Karpas-422 (cell line): ENCODE data around the gene SLCO3A1. TPM values are rescaled to one million over a fixed set of nuclear protein-coding genes. Genes with fewer than 3 reads are reported as not detected.

ENCODE experiments used
- DNase-seq: peaks from one replicate; pipeline ENCODE4 v3.0.0-alpha.2; 2015
- H2AFZ ChIP-seq: fragments of 200-600 bp; sonication (generic); 2 replicates; pipeline ENCODE4 v1.6.1; 2014; ENCODE audit warnings: antibody characterized with exemption, low read length, mixed read lengths
- H3K27ac ChIP-seq: fragments of 200-600 bp; sonication (generic); 2 replicates; pipeline ENCODE4 v1.5.1; 2014; ENCODE audit warnings: mild to moderate bottlenecking, low read length, moderate library complexity
- H3K27me3 ChIP-seq: fragments of 200-600 bp; sonication (generic); 2 replicates; pipeline ENCODE4 v1.6.1; 2014; ENCODE audit warnings: low read length, mixed read lengths
- H3K36me3 ChIP-seq: fragments of 200-600 bp; sonication (generic); 2 replicates; pipeline ENCODE4 v1.6.1; 2014; ENCODE audit warnings: low read length, mixed read lengths; ENCODE audit not compliant: insufficient read depth
- H3K4me1 ChIP-seq: fragments of 200-600 bp; sonication (generic); 2 replicates; pipeline ENCODE4 v1.6.1; 2014; ENCODE audit warnings: mild to moderate bottlenecking, low read length, mixed read lengths
- H3K4me2 ChIP-seq: fragments of 200-600 bp; sonication (generic); 2 replicates; pipeline ENCODE4 v1.6.1; 2014; ENCODE audit warnings: low read length, low read depth, mild to moderate bottlenecking; ENCODE audit not compliant: poor library complexity, severe bottlenecking
- H3K4me3 ChIP-seq: fragments of 200-600 bp; sonication (generic); 2 replicates; pipeline ENCODE4 v1.5.1; 2014; ENCODE audit warnings: mild to moderate bottlenecking, antibody characterized with exemption, low read length, mixed read lengths
- H3K79me2 ChIP-seq: fragments of 200-600 bp; sonication (generic); 2 replicates; pipeline ENCODE4 v1.6.1; 2014; ENCODE audit warnings: mild to moderate bottlenecking, low read length, mixed read lengths
- H3K9ac ChIP-seq: fragments of 200-600 bp; sonication (generic); 2 replicates; pipeline ENCODE4 v1.6.0; 2014; ENCODE audit warnings: low read length
- H3K9me2 ChIP-seq: fragments of 200-600 bp; sonication (generic), shearing (Covaris generic); replicated peaks from 2 replicates; pipeline ENCODE4 v1.6.0; 2014; ENCODE audit warnings: mild to moderate bottlenecking, low read length, moderate library complexity; ENCODE audit not compliant: insufficient read depth
- H3K9me3 ChIP-seq: fragments of 300-700, 200-600 bp; sonication (generic); 2 replicates; pipeline ENCODE4 v1.6.1; 2014; ENCODE audit warnings: low read length, mixed read lengths
- H4K20me1 ChIP-seq: fragments of 200-600 bp; sonication (generic); 2 replicates; pipeline ENCODE4 v1.6.1; 2014; ENCODE audit warnings: mild to moderate bottlenecking, antibody characterized with exemption, low read length, low read depth; ENCODE audit not compliant: insufficient read depth
- total RNA-seq: library from RNA; depleted of rRNA; stranded (reverse); fragments of >200 nt; shearing (Covaris generic); gene quantifications from 2 replicates; pipeline ENCODE4 v1.2.3, GENCODE V29; 2014; ENCODE audit warnings: low replicate concordance

SLCO3A1 gene
- total RNA-seq, 1 experiment from 2014 or later: 36.2 TPM

DNA sequence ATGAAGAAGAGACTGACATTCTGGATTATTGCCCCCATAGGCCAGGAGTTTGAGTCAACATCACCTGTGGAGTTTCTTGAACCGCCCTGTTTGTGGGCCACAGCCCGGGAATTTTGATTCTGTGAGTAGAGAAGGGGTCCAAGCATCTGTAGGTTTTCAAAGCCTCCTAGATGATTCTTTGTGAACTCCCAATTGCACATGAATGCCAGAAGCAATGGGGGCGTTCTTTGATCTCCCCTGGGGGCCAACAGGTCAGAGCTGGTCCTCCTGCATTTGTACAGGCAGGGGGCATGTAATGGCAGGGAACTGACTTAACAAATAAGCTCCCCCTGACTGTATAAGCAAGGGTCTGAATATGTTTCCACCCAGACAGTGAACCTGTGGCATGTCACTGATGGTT, 260.3 kb downstream of the SLCO3A1 start:
- H3K9ac ChIP-seq: no peak overlapping the region
- no peaks in the 10 kb centered on the region for H3K9me3 ChIP-seq
- H3K4me3 ChIP-seq: no peak overlapping the region
- peaks cover 28% of the 10 kb centered on the region for H3K79me2 ChIP-seq
- peaks cover 46% of the 10 kb centered on the region for H3K4me1 ChIP-seq
- no peaks in the 10 kb centered on the region for H3K27me3 ChIP-seq
- H3K36me3 ChIP-seq: 0 out of 2 replicates have a peak, but pooled peaks cover under 1% of the 10 kb centered on the region
- no peak overlapping the region for H3K4me2 ChIP-seq
- no peak overlapping the region for H3K27ac ChIP-seq
- no peak for DNase-seq
- H4K20me1 ChIP-seq: peaks cover 3% of the 10 kb centered on the region; the same call in 1 of the 2 replicates
- no peak overlapping the region for H2AFZ ChIP-seq
- no peaks in the 10 kb centered on the region for H3K9me2 ChIP-seq

- Histone ChIP-seq H3K27ac (peak overlapping the region; percentile 85), H3K36me3 (peaks cover 7% of the 10 kb centered on the region), H3K4me3 (peak overlapping the region; percentile 27; the same call in 1 of the 2 replicates), H3K9me2 (no peaks in the 10 kb centered on the region), H3K4me2 (peak overlapping the region; percentile 53), H3K9me3 (no peaks in the 10 kb centered on the region), H2AFZ (no peak overlapping the region), H4K20me1 (peaks cover 3% of the 10 kb centered on the region; the same call in 1 of the 2 replicates), H3K27me3 (no peaks in the 10 kb centered on the region), H3K79me2 (peaks cover 36% of the 10 kb centered on the region), H3K9ac (peak overlapping the region; percentile 10; the same call in 1 of the 2 replicates), H3K4me1 (peaks cover 61% of the 10 kb centered on the region)
- peak; percentile 44 for DNase-seq
These were observed 262.3 kb downstream of the SLCO3A1 start for GRCh38 chr15:92115834-92116233.

- Histone ChIP-seq H3K27me3 (no peaks in the 10 kb centered on the region), H4K20me1 (peaks cover 3% of the 10 kb centered on the region; the same call in 1 of the 2 replicates), H3K36me3 (peaks cover 12% of the 10 kb centered on the region), H3K79me2 (peaks cover 38% of the 10 kb centered on the region), H3K4me1 (peaks cover 61% of the 10 kb centered on the region), H3K4me2 (peak overlapping the region; percentile 53), H3K9me2 (no peaks in the 10 kb centered on the region), H3K9ac (peak overlapping the region; percentile 10; the same call in 1 of the 2 replicates), H3K9me3 (no peaks in the 10 kb centered on the region), H3K4me3 (peak overlapping the region; percentile 27), H2AFZ (no peak overlapping the region), H3K27ac (peak overlapping the region; percentile 85)
- DNase-seq: peak; percentile 70
These were observed 262.8 kb downstream of the SLCO3A1 start for GRCh38 chr15:92116330-92116729.

DNA sequence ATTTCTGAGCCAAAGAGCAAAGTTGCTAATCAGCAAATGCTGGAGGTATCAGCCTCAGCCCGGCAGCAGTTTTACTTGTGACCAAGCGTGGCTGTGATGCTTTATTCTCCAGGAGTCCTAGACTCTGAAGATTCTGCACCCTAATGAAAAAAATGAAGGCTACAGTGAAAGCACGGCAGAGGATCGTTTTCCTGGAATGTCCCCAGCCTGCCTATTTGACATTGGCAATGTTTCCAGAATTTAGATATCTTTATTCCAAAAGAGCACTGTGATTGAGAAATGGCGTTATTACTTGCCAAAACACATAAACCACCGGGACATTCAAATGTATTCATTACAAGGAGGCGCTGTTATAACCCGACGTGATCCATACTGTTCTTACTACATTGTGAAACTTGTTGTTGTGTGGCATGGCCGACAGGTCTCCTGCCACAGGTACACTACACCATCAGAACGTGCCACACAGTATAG, 263.8 kb downstream of the SLCO3A1 start:
- Histone ChIP-seq H3K4me3 (peak overlapping the region; percentile 27; the same call in 1 of the 2 replicates), H2AFZ (no peak overlapping the region), H3K4me2 (peak overlapping the region; percentile 53), H3K9me3 (no peaks in the 10 kb centered on the region), H3K27me3 (no peaks in the 10 kb centered on the region), H3K27ac (peak overlapping the region; percentile 85), H3K79me2 (peaks cover 41% of the 10 kb centered on the region), H3K9me2 (no peaks in the 10 kb centered on the region), H3K9ac (no peak overlapping the region), H3K4me1 (peaks cover 61% of the 10 kb centered on the region), H3K36me3 (peaks cover 20% of the 10 kb centered on the region), H4K20me1 (peaks cover 3% of the 10 kb centered on the region; the same call in 1 of the 2 replicates)
- no peak for DNase-seq

- peak overlapping the region; percentile 53 for H3K4me2 ChIP-seq
- no peak overlapping the region for H3K9ac ChIP-seq
These were observed 264.8 kb downstream of the SLCO3A1 start for GRCh38 chr15:92118162-92118935.

GRCh38 chr15:92118936-92119325, 265.4 kb downstream of the SLCO3A1 start:
- Histone ChIP-seq H3K9me2 (no peaks in the 10 kb centered on the region), H3K4me2 (peak overlapping the region; percentile 53), H4K20me1 (peaks cover 3% of the 10 kb centered on the region; the same call in 1 of the 2 replicates), H3K27ac (peak overlapping the region; percentile 85), H3K27me3 (no peaks in the 10 kb centered on the region), H3K4me1 (peaks cover 61% of the 10 kb centered on the region), H2AFZ (no peak overlapping the region), H3K79me2 (peaks cover 41% of the 10 kb centered on the region), H3K4me3 (no peak overlapping the region), H3K9ac (0 out of 2 replicates have a peak overlapping the region, but pooled peaks have one; percentile 11), H3K36me3 (peaks cover 20% of the 10 kb centered on the region), H3K9me3 (no peaks in the 10 kb centered on the region)
- no peak for DNase-seq

More at GRCh38 chr15:92118162-92118935, 264.8 kb downstream of the SLCO3A1 start:
- H4K20me1 ChIP-seq: peaks cover 3% of the 10 kb centered on the region; the same call in 1 of the 2 replicates
- H3K9me2 ChIP-seq: no peaks in the 10 kb centered on the region
- H2AFZ ChIP-seq: no peak overlapping the region
- H3K27ac ChIP-seq: peak overlapping the region; percentile 85
- H3K79me2 ChIP-seq: peaks cover 41% of the 10 kb centered on the region
- peak; percentile 51 for DNase-seq
- peaks cover 20% of the 10 kb centered on the region for H3K36me3 ChIP-seq
- H3K27me3 ChIP-seq: no peaks in the 10 kb centered on the region
- H3K9me3 ChIP-seq: no peaks in the 10 kb centered on the region
- no peak overlapping the region for H3K4me3 ChIP-seq
- H3K4me1 ChIP-seq: peaks cover 61% of the 10 kb centered on the region

- Histone ChIP-seq H3K4me3 (no peak overlapping the region), H3K27ac (peak overlapping the region; percentile 24; the same call in 1 of the 2 replicates), H3K9ac (no peak overlapping the region), H4K20me1 (peaks cover 3% of the 10 kb centered on the region; the same call in 1 of the 2 replicates), H3K9me3 (no peaks in the 10 kb centered on the region), H3K4me1 (peaks cover 51% of the 10 kb centered on the region), H3K9me2 (no peaks in the 10 kb centered on the region), H2AFZ (no peak overlapping the region), H3K36me3 (peaks cover 20% of the 10 kb centered on the region), H3K4me2 (no peak overlapping the region), H3K27me3 (no peaks in the 10 kb centered on the region), H3K79me2 (peaks cover 41% of the 10 kb centered on the region)
- no peak for DNase-seq
These were observed 266.7 kb downstream of the SLCO3A1 start for GRCh38 chr15:92120094-92120795.

GRCh38 chr15:92121047-92121446, 267.5 kb downstream of the SLCO3A1 start:
- H3K79me2 ChIP-seq: peaks cover 41% of the 10 kb centered on the region
- H3K27me3 ChIP-seq: no peaks in the 10 kb centered on the region
- H3K4me3 ChIP-seq: no peak overlapping the region
- no peak overlapping the region for H3K4me2 ChIP-seq
- peaks cover 43% of the 10 kb centered on the region for H3K4me1 ChIP-seq
- H3K36me3 ChIP-seq: peaks cover 20% of the 10 kb centered on the region
- H3K9me2 ChIP-seq: no peaks in the 10 kb centered on the region
- no peaks in the 10 kb centered on the region for H3K9me3 ChIP-seq
- H2AFZ ChIP-seq: no peak overlapping the region
- H4K20me1 ChIP-seq: peaks cover 3% of the 10 kb centered on the region; the same call in 1 of the 2 replicates
- H3K27ac ChIP-seq: peak overlapping the region; percentile 24; the same call in 1 of the 2 replicates
- DNase-seq: no peak
- H3K9ac ChIP-seq: no peak overlapping the region
